Activated naive CD8-positive, alpha-beta T cell treated with anti-CD3 and anti-CD28 coated beads, Interleukin-2, amount 50 U/mL, for 24 hours (primary cell): ENCODE measurements around the gene HIVEP3.
"Not testable (repeated sequence)": the region's sequence is repeated elsewhere in the genome, so short reads cannot be mapped to it uniquely, and the experiment has no call there.

ENCODE experiments used
- ATAC-seq: fragments of 150-1000 bp; cut with Tn5 transposase; one replicate; pipeline ENCODE4 v1.10.0; 2021
- DNase-seq: peaks from one replicate; pipeline ENCODE4 v3.0.0; 2021
- H3K27ac Mint-ChIP-seq: one replicate; pipeline ENCODE4 v1.8.0; 2021; ENCODE audit warnings: mild to moderate bottlenecking, mixed read lengths
- H3K27me3 Mint-ChIP-seq: one replicate; pipeline ENCODE4 v1.8.0; 2021; ENCODE audit warnings: mixed read lengths
- H3K36me3 Mint-ChIP-seq: one replicate; pipeline ENCODE4 v1.8.0; 2021; ENCODE audit warnings: low read depth, mixed read lengths
- H3K4me1 Mint-ChIP-seq: one replicate; pipeline ENCODE4 v1.8.0; 2021; ENCODE audit warnings: mixed read lengths
- H3K4me3 Mint-ChIP-seq: one replicate; pipeline ENCODE4 v1.8.0; 2021; ENCODE audit warnings: mild to moderate bottlenecking, moderate library complexity, mixed read lengths
- H3K9me3 Mint-ChIP-seq: one replicate; pipeline ENCODE4 v1.8.0; 2021; ENCODE audit warnings: mixed read lengths

HIVEP3 gene

DNA sequence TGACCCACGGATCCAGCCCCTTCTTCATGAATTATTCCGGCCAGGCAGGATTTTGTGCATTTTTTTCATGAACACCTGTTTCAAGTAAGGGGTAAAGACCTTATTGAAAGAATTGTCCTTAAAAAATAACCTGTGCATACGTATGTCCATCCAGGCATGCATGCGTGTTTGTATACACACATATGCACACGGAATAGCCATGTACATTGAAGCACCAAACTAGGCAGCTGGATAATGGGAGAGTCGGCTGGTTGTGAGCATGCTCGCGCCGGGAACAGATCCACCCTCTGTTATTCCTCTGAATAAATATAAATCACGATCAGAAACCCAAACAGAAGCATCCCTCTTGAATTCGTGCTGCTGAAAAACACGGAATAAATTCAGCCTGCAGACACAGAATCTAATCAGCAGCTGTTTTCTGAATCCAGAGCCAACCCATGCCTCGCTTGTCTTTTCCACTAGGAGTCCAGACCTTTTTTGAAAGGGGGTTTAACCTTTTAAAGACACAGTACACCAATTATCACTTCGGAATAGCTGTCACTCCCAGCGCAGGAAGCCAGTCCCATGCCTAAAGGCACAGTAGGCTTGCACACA, at the start of gene HIVEP3:
Gene HIVEP3 (minus strand): TSS at position 473 of the 594 bp plus-strand sequence.
- Mint-ChIP-seq H3K27ac (peak within 1 kb of the TSS; percentile 84), H3K4me1 (peaks cover 67% of the 10 kb centered on the region), H3K4me3 (peak within 1 kb of the TSS; percentile 84), H3K27me3 (peaks cover 2% of the 10 kb centered on the region), H3K36me3 (peaks cover 2% of the 10 kb centered on the region), H3K9me3 (no peaks in the 10 kb centered on the region)
- DNase-seq (no peak), ATAC-seq (no peak)

DNA sequence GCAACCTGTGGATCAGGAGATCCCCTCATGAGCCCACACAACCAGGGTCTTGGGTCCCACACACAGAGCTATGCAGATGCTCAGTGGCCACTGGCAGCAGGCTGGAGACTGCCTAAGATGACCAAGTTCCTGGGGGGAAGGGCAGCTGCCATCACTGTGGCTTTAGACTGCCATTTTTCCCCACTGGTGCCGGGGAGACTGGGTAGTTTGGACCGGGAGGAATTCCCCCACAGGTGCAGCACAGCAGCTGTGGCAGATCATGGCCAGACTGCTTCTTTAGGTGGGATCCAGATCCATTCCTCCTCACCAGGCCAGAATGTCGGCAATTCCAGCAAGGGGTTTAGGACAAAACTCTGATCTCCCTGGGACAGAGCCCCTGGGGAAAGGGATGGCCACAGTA, 45.7 kb upstream of the HIVEP3 start:
- DNase-seq, result no peak
- Mint-ChIP-seq H3K36me3 (peaks cover 4% of the 10 kb centered on the region), H3K27me3 (no peaks in the 10 kb centered on the region), H3K27ac (no peak overlapping the region), H3K4me3 (no peak overlapping the region), H3K9me3 (peaks cover 17% of the 10 kb centered on the region), H3K4me1 (no peaks in the 10 kb centered on the region)
- ATAC-seq, result no peak

DNA sequence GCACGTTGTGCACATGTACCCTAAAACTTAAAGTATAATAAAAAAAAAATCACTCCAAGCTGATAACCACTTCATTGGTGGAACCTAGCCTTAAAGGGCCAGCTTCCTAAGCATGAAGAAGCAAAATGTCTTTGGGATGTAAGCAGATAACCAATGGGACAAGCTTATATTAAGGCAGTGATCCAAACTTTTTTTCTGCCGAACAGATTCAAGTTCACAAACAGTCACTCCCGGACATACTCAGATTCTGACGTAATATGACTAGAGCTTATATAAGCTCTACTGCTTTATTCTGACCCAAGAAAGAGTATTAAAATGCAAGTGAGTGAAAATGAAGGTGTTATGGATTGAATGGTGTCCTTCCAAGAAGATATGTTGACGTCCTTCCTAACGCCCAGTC, 44.9 kb upstream of the HIVEP3 start:
- ATAC-seq, result no peak
- Mint-ChIP-seq H3K27me3 (no peaks in the 10 kb centered on the region), H3K36me3 (peaks cover 4% of the 10 kb centered on the region), H3K4me3 (no peak overlapping the region), H3K27ac (no peak overlapping the region), H3K4me1 (no peaks in the 10 kb centered on the region), H3K9me3 (peaks cover 17% of the 10 kb centered on the region)
- no peak for DNase-seq

DNA sequence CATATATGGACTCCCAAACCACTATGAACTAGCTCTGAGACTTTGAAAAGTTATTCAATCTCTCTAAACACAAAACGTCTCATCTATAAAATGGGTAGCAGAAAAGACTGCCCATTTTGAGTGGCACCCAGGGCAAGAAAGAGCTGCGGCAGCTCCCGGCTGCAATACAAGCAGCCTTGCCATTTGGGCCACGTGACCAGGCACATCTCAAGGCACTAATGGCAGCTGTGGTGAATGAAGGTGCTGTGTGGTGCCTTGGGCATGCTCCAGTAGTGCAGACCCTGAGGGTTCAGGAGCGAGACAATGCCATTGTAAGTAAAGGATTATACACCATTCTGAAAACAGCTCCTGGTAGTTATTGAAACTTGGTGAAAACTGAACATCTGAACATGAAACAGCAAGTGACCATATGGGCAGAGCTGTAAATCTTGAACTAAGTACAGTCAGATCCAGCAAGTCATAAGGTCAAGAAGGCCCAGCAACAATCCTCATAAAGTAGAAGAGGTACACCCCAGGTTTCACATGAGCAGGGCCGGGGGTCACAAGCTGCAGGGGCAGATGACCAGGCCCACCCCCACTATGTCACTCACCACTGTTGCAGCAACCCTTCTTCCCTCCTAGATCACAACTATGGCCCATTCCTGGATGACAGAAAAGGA, 39.4 kb upstream of the HIVEP3 start:
- Mint-ChIP-seq H3K4me3 (no peak overlapping the region), H3K9me3 (no peaks in the 10 kb centered on the region), H3K27ac (no peak overlapping the region), H3K4me1 (peaks cover 14% of the 10 kb centered on the region), H3K27me3 (no peaks in the 10 kb centered on the region), H3K36me3 (no peaks in the 10 kb centered on the region)
- DNase-seq (no peak), ATAC-seq (no peak)

DNA sequence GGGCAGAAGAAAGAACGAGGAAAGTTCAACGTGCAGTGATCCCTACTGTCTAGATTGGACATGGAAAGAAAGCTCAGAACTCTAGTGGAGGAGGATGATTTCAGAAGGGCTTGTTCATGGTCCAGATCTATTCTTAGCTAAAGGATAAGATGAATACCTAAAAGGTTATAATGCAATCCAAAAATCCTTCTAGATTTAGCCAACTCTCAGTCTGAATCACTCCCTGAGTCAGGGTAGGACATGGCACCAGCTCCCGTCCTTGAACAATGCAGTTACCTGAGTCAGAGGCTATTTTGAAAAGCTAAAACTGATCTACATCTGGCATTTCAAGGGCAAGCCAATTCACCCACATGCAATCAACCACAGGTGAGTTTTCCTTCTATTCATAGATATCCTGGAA, 38.8 kb upstream of the HIVEP3 start:
- Mint-ChIP-seq H3K4me1 (peaks cover 14% of the 10 kb centered on the region), H3K36me3 (no peaks in the 10 kb centered on the region), H3K4me3 (no peak overlapping the region), H3K9me3 (no peaks in the 10 kb centered on the region), H3K27me3 (no peaks in the 10 kb centered on the region), H3K27ac (no peak overlapping the region)
- no peak for DNase-seq
- no peak for ATAC-seq

DNA sequence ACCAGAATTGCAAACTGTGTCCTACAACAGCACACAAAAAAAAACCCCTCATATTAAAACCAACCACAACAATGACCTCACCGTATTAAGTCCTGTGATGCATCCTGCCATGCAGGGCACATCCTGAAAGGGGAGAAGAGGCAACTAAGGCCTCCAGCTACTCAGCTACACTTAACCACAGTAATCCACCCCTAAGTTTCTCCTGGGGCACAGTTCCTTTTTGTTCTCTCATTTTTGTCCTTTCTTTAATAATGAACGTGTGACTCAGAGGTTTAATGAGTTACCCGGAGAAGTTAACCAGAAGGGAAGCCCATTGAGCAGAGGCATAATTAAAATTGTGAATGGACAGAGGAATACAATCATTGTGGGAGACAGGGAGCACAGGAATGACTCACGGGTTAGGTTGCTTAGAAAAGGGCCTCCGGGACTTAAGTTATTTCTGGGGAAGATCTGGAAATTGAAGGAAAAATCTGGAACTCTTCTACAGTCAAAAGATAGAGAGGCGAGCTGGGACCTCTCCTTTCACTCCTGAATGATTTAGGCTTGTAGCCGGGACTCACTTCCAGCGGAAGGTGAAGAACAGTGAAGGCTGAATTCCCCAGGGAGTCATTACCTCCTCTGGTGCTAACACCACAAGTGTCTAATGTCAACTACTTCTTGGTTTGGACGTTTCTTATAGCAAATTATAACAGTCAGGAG, 36.9 kb upstream of the HIVEP3 start:
- Mint-ChIP-seq H3K27ac (peak overlapping the region; percentile 4), H3K27me3 (no peaks in the 10 kb centered on the region), H3K9me3 (peaks cover 14% of the 10 kb centered on the region), H3K36me3 (peaks cover 6% of the 10 kb centered on the region), H3K4me3 (peak overlapping the region; percentile 20), H3K4me1 (peaks cover 26% of the 10 kb centered on the region)
- peak; percentile 77 for ATAC-seq
- peak; percentile 7 for DNase-seq

DNA sequence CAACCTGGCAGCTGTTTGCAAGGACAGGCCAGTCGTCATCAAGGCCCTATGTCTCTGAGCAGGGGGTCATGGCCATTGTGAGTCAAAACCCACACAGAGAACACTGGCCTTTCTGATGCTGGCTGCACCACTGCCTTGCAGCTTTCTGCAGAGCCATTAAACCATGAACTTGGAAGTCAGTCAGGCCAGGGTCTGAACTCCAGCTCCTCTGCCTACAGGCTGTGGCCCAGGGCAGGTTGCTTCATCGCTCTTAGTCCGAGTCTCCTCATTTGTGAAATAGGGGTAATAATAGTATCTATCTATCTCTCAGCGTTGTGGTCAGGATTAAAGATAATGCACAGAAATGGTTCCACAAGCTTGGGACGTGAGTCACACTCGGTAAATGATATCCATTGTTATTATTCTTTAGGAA, 35.8 kb upstream of the HIVEP3 start:
- no peak for DNase-seq
- Mint-ChIP-seq H3K27me3 (no peaks in the 10 kb centered on the region), H3K9me3 (peaks cover 18% of the 10 kb centered on the region), H3K36me3 (peaks cover 10% of the 10 kb centered on the region), H3K27ac (no peak overlapping the region), H3K4me1 (peaks cover 35% of the 10 kb centered on the region), H3K4me3 (no peak overlapping the region)
- no peak for ATAC-seq

DNA sequence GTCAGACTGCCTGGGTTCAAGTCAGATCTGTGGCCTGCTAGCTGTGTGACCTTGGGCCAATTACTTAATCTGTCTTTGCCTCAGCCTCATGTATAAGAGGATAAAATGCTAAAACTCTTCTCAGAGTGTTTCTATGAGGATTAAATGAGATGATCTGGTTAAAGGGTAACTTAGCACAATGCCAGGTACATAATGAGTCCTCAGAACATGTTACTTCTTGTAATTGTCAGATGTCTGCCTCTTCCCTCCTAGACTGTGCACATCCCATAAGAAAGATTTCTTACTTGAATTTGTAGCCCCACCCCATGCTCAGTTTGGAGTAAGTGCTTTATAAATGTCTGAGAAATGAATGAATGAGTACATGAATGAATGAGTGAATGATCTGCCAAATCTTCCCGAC, 34.6 kb upstream of the HIVEP3 start:
- Mint-ChIP-seq H3K4me1 (peaks cover 42% of the 10 kb centered on the region), H3K9me3 (peaks cover 25% of the 10 kb centered on the region), H3K27ac (no peak overlapping the region), H3K36me3 (peaks cover 16% of the 10 kb centered on the region), H3K4me3 (no peak overlapping the region), H3K27me3 (no peaks in the 10 kb centered on the region)
- DNase-seq (no peak), ATAC-seq (no peak)

DNA sequence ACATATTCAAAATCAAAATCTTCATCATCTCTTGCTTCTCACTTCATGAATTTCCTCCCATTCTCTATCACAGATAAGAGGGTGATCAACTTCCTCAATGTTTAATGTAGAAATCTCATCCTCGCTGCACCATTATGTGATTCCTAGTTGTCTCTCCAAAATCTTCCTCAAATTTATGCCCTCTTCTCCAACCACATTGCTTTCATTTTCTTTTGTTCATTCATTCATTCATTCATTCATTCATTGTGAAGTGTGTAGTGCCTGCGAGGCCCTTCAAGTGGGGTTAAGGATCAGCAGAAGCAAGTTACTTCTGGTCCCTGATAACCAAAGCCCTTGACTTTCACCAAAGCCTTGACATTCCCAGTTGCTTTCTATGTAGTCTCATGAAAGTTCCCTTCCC, 33.5 kb upstream of the HIVEP3 start:
- Mint-ChIP-seq H3K36me3 (peaks cover 17% of the 10 kb centered on the region), H3K4me1 (peaks cover 42% of the 10 kb centered on the region), H3K9me3 (peaks cover 25% of the 10 kb centered on the region), H3K27me3 (no peaks in the 10 kb centered on the region), H3K27ac (no peak overlapping the region), H3K4me3 (no peak overlapping the region)
- no peak for DNase-seq
- no peak for ATAC-seq

DNA sequence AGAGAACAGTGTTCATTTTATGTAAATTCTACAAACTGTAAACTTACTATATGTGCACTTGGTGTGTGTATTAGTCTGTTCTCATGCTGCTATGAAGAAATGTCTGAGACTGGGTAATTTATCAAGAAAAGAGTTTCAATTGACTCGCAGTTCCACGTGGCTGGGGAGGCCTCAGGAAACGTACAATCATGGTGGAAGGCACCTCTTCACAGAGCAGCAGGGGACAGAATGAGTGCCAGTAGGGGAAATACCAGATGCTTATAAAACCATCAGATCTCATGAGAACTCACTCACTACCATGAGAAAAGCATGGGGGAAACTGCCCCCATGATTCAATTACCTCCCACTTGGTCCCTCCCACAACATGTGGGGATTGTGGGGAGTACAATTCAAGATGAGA, 32.8 kb upstream of the HIVEP3 start:
- not testable (repeated sequence) for H3K27me3 Mint-ChIP-seq, H3K4me3 Mint-ChIP-seq
- Mint-ChIP-seq H3K4me1 (peaks cover 42% of the 10 kb centered on the region), H3K36me3 (peaks cover 17% of the 10 kb centered on the region), H3K27ac (peak overlapping the region; percentile 82), H3K9me3 (peaks cover 25% of the 10 kb centered on the region)
- peak; percentile 12 for DNase-seq
- peak; percentile 50 for ATAC-seq

DNA sequence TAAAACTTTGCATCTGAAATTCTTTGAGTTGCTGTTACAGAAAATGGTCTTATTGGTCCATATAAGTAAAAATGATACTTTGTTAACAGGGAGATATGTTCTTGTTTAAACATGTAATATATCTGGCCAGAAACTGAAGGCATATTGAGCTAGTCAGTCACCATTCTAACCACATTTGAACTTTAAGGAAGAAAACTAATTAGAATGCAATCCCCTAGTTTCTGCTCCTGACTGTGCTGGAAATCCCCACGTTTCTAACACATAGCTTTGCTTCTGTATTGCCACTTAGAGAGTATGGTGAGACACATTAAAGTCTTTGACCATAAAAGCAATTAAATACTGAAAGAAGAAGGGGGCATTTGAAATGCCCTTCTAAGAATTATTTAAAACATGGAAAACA, 32.1 kb upstream of the HIVEP3 start:
- Mint-ChIP-seq H3K4me1 (peaks cover 40% of the 10 kb centered on the region), H3K4me3 (peak overlapping the region; percentile 24), H3K36me3 (peaks cover 17% of the 10 kb centered on the region), H3K9me3 (peaks cover 25% of the 10 kb centered on the region), H3K27me3 (no peaks in the 10 kb centered on the region), H3K27ac (peak overlapping the region; percentile 82)
- DNase-seq (no peak), ATAC-seq (peak; percentile 79)

DNA sequence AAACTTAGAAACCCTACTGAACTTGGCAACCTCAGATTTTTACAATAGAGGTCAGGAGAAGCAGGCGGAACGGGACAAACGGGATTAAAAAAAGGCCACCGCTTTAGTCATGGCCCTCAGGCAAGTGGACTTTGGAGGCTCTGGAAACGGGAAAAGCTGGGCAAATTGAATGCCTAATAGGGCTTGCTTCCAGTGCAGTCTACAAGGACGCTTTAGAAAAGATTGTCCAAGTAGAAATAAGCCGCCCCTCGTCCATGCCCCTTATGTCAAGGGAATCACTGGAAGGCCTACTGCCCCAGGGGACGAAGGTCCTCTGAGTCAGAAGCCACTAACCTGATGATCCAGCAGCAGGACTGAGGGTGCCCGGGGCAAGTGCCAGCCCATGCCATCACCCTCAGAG, 27.2 kb upstream of the HIVEP3 start:
- not testable (repeated sequence) for H3K27ac Mint-ChIP-seq, H3K27me3 Mint-ChIP-seq
- peaks cover 22% of the 10 kb centered on the region for H3K4me1 Mint-ChIP-seq

DNA sequence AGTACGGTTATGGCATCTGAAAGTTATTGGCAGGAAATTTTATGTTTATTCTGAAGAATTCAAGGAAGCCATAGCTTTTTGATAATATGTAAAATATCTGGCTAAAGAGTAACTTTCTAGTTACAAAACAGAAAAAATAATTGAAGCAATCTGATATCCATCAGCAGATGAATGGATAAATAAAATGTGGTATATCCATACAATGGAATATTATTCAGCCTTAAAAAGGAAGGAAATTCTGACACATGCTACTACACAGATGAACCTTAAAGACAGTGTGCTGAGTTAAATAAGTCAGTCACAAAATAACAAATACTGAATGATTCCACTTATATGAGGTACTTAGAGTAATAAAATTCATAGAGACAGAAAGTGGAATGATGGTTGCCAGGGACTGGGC, 25.0 kb upstream of the HIVEP3 start:
- ATAC-seq (no peak), DNase-seq (no peak)
- Mint-ChIP-seq H3K9me3 (peaks cover 11% of the 10 kb centered on the region), H3K4me1 (peaks cover 10% of the 10 kb centered on the region), H3K36me3 (peaks cover 2% of the 10 kb centered on the region), H3K27me3 (no peaks in the 10 kb centered on the region), H3K4me3 (no peak overlapping the region), H3K27ac (no peak overlapping the region)

More for the DNA sequence above, 27.2 kb upstream of the HIVEP3 start:
- not testable (repeated sequence) for ATAC-seq, DNase-seq, H3K4me3 Mint-ChIP-seq
- Mint-ChIP-seq H3K9me3 (peaks cover 23% of the 10 kb centered on the region), H3K36me3 (peaks cover 12% of the 10 kb centered on the region)

DNA sequence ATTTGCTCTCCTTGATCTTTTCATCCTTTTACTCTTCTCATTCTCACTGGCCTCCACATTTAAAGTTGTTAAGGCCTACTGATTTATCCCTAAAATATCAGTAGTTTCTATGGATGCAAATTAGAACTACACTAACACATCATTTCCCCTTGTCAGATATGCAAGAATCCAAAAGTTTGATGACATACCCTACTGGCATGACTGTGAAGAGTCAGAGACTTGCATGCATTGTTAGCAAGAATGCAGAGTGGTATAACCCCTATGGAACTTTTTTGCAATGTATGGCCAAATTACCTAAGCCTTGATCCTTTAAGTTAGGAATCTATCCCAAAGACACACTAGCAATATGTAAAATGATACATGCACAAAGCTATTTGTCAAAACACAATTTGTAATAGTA, 23.6 kb upstream of the HIVEP3 start:
- no peaks in the 10 kb centered on the region for H3K27me3 Mint-ChIP-seq
- peaks cover 11% of the 10 kb centered on the region for H3K9me3 Mint-ChIP-seq
- no peak overlapping the region for H3K27ac Mint-ChIP-seq
- H3K36me3 Mint-ChIP-seq, result no peaks in the 10 kb centered on the region
- peaks cover 9% of the 10 kb centered on the region for H3K4me1 Mint-ChIP-seq
- ATAC-seq (no peak), DNase-seq (no peak)
- H3K4me3 Mint-ChIP-seq, result no peak overlapping the region

DNA sequence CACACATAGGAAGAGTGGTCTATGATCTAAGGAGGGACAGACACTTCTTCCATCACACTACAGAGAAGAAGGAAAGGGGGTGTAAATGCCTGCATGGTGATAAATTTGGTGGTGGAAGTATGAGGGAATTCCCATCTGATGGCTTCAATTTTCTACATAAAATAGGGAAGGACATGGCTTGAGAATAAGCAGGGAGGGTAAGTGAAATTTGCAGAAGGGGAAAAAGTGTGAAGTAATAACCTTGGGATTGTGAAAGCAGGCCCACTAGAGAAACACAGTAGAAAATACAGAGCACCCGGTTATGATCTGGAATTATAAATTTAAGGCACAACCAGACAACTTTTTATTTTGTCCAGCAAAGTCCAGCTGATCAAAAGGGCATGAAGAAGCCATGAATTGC, 22.7 kb upstream of the HIVEP3 start:
- no peak for ATAC-seq
- Mint-ChIP-seq H3K36me3 (no peaks in the 10 kb centered on the region), H3K9me3 (peaks cover 11% of the 10 kb centered on the region), H3K27me3 (no peaks in the 10 kb centered on the region), H3K27ac (no peak overlapping the region), H3K4me1 (peaks cover 9% of the 10 kb centered on the region), H3K4me3 (no peak overlapping the region)
- no peak for DNase-seq
